ENCODE measurements around the gene SRRM5. TPM values are rescaled to one million over a fixed set of nuclear protein-coding genes. Genes with fewer than 3 reads are reported as not detected.
"Not testable (repeated sequence)": the region's sequence is repeated elsewhere in the genome, so short reads cannot be mapped to it uniquely, and the experiment has no call there.

Gene SRRM5
- total and polyA plus RNA-seq, 8 donors = 0.45 to 0.50 TPM; not detected in 6

DNA sequence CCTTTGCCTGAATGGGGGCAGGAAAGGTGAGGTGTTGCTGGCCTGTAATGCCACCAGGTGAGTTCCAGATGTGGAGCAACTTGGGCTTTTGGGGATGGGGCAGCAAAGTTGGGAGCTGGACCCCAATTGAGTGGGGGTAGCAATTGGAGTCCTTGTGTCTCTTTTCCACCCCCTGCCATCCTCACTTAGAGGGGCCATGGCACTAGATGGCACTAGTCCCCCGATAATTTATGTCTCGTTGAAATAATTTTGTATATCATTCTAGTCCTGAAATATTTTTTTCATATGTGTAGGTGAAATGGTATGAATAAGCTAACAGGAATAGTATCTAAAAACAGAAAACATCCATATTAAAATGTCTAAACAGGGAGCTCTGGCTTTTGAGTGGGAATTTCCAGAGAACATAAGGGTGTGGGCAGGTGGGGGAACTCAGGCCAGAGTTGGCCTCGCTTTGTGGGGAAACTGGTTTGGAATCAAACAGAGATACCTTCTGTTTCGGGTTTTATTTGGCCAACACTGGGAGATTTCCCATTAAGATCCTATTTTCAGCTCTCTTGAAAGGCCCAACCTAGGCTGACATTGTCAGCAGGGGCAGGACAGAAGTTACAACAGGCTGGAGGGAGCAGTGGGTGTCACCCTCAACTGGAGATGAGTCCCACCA is 12.1 kb upstream of the SRRM5 start:
- intact Hi-C loops (cut with DNase I; ENCODE audit: low total_unique reads) = no loop called here
- Histone ChIP-seq H3K36me3 (peaks cover 13 to 56% (median 50%) of the 10 kb centered on the region in 4 donors), H3K4me3 (no peak overlapping the region), H3K9me3 (no peaks in the 10 kb centered on the region), H3K27me3 (no peaks in the 10 kb centered on the region), H3K4me1 (peaks cover 19 to 37% (median 32%) of the 10 kb centered on the region in 4 donors), H3K27ac (no peak overlapping the region)
- DNase-seq = no peak
- TF ChIP-seq POLR2AphosphoS5 (IDR thresholded peaks at IDR 0.05) (no peak), POLR2A (IDR thresholded peaks at IDR 0.05) (no peak), EP300 (IDR thresholded peaks at IDR 0.05) (no peak)
- TF ChIP-seq, protein P1, sequence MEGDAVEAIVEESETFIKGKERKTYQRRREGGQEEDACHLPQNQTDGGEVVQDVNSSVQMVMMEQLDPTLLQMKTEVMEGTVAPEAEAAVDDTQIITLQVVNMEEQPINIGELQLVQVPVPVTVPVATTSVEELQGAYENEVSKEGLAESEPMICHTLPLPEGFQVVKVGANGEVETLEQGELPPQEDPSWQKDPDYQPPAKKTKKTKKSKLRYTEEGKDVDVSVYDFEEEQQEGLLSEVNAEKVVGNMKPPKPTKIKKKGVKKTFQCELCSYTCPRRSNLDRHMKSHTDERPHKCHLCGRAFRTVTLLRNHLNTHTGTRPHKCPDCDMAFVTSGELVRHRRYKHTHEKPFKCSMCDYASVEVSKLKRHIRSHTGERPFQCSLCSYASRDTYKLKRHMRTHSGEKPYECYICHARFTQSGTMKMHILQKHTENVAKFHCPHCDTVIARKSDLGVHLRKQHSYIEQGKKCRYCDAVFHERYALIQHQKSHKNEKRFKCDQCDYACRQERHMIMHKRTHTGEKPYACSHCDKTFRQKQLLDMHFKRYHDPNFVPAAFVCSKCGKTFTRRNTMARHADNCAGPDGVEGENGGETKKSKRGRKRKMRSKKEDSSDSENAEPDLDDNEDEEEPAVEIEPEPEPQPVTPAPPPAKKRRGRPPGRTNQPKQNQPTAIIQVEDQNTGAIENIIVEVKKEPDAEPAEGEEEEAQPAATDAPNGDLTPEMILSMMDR (IDR thresholded peaks at IDR 0.05) = no peak
- WGBS, 5 donors = 54 to 80% (median 61%) methylated on average over 4 of the region's 4 CpGs

- intact Hi-C loops (cut with DNase I; ENCODE audit: low total_unique reads); DNase-seq; H3K27ac ChIP-seq; H3K4me3 ChIP-seq; H3K27me3 ChIP-seq; H3K9me3 ChIP-seq: not testable (repeated sequence)
- peaks cover 13 to 56% (median 50%) of the 10 kb centered on the region in 4 donors for H3K36me3 ChIP-seq
- WGBS, 5 donors = 64 to 71% (median 69%) methylated on average over 3 to 5 of the region's 5 CpGs
- peaks cover 16 to 31% (median 27%) of the 10 kb centered on the region in 4 donors for H3K4me1 ChIP-seq
Observed at GRCh38 chr19:43600326-43600725, 11.6 kb upstream of the SRRM5 start.

- H3K4me1 ChIP-seq = peaks cover 0 to 5% (median 0%) of the 10 kb centered on the region in 4 donors
- DNase-seq = no peak
- no peaks in the 10 kb centered on the region for H3K27me3 ChIP-seq
- H3K9me3 ChIP-seq = no peaks in the 10 kb centered on the region
- TF ChIP-seq EP300 (IDR thresholded peaks at IDR 0.05) (no peak), POLR2A (IDR thresholded peaks at IDR 0.05) (no peak), POLR2AphosphoS5 (IDR thresholded peaks at IDR 0.05) (no peak)
- TF ChIP-seq, protein P1 (IDR thresholded peaks at IDR 0.05) = no peak
- no peak overlapping the region for H3K4me3 ChIP-seq
- H3K36me3 ChIP-seq = peaks cover 10 to 55% (median 45%) of the 10 kb centered on the region in 4 donors
- WGBS, 5 donors = 69 to 82% (median 73%) methylated on average over 7 of the region's 7 CpGs
- H3K27ac ChIP-seq = no peak overlapping the region
- intact Hi-C loops (cut with DNase I; ENCODE audit: low total_unique reads) = no loop called here
Observed at GRCh38 chr19:43605875-43606568, 5.9 kb upstream of the SRRM5 start.

DNA sequence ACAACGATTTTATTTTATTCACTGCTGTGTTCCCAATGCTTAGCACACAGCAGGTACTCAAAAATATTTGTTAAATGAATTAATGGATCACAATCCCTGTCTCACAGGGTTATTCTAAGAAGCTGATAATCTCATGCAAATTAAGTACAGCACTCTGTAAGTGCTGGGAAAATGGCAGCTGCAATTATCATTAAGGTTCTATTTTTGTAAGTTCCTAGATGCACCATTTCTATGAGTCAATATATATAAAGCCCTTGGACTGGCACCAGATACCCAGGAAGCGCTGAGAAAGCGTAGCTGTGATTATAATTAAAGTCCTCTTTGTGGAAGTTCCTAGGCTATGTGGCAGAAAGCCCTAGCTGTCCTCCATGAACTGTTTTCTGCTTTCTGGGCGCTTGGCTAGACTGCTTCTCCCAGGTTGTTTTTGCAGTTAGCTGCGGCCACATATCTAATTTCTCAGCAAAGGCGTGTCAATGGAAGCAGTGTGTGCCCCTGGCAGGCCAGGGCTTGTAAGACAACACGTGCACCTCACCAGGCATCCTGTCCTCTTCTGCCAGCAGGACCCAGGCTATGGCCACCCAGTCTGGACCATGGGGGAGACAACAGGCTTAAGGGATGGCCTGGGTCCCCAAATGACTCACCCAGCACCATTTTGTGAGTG is 5.2 kb upstream of the SRRM5 start:
- no peak overlapping the region for H3K27ac ChIP-seq
- peaks cover 11 to 53% (median 43%) of the 10 kb centered on the region in 4 donors for H3K36me3 ChIP-seq
- no peak overlapping the region for H3K4me3 ChIP-seq
- WGBS, 5 donors = 76 to 90% (median 86%) methylated on average over 7 of the region's 7 CpGs
- no peak for DNase-seq
- H3K4me1 ChIP-seq = peaks cover 0 to 5% (median 0%) of the 10 kb centered on the region in 4 donors
- no peaks in the 10 kb centered on the region for H3K9me3 ChIP-seq
- no peaks in the 10 kb centered on the region for H3K27me3 ChIP-seq
- TF ChIP-seq POLR2A (IDR thresholded peaks at IDR 0.05) (no peak), POLR2AphosphoS5 (IDR thresholded peaks at IDR 0.05) (no peak), EP300 (IDR thresholded peaks at IDR 0.05) (no peak)
- TF ChIP-seq, protein P1 (IDR thresholded peaks at IDR 0.05) = no peak
- intact Hi-C loops (cut with DNase I; ENCODE audit: low total_unique reads) = no loop called here

All from stomach (tissue), 9 donors.